AML-193 (cell line): ENCODE data around the gene PPP1R12A.
"Not testable (repeated sequence)": the region's sequence is repeated elsewhere in the genome, so short reads cannot be mapped to it uniquely, and the experiment has no call there.

ENCODE experiments used
- DNase-seq, 2 experiments: peaks; one replicate each; lab custom pipeline; 2025; lab: John Stamatoyannopoulos, UW

The PPP1R12A gene

DNA sequence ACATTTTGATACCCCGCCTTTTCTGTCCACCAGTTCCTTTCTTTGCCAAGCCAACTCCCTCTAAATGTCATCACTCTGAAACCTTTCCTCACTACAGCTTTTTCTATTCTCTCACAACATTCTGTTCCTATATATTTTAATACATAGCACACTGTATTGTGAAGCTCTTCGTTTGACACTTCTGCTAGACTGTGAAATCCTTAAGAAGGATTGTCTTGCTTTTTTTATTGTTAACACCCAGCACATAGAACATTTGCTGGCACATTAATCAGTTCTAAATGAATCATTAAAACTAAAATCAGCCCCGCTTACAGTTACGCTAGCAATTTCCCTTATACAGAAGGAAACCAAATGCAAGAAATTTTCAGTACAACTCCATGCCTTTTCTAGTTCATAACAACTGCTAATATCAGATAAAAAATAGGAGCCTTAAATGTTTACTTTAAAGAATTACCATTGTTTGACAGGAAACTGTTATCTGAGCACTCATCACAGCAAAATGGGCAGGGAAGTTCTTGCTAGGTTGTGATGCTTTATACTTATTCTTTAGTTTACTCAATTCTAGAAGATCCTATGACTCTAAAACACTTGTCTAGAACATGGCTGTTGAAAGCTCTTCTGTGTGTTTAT is 93.5 kb downstream of the PPP1R12A start:
- no peak for DNase-seq

DNA sequence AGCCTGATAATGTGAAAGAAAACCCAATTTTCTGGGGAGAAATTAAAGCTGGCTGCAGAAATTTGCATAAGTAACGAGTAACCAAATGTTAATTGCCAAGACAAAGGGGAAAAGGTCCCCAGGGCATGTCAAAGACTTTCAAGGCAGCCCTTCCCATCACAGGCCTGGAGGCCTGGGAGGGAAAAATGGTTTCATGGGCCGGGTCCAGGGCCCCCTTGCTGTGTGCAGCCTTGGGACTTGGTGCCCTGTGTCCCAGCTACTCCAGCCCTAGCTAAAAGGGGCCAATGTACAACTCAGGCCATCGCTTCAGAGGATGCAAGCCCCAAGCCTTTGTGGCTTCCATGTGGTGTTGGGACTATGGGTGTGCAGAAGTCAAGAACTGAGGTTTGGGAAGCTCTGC is 96.5 kb downstream of the PPP1R12A start:
- no peak for DNase-seq

DNA sequence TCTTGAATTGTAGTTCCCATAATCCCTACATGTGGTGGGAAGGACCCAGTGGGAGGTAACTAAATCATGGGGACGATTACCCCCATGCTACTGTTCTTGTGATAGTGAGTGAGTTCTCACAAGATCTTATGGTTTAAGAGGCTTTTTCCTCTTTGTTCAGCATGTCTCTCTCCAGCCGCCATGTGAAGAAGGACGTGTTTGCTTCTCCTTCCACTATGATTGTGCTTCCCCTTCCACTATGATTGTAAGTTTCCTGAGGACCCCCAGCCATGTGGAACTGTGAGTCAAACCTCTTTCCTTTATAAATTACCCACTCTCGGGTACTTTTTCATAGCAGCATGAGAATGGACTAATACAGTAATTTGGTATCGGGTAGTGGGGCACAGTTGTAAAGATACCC is 97.3 kb downstream of the PPP1R12A start:
- DNase-seq: no peak

DNA sequence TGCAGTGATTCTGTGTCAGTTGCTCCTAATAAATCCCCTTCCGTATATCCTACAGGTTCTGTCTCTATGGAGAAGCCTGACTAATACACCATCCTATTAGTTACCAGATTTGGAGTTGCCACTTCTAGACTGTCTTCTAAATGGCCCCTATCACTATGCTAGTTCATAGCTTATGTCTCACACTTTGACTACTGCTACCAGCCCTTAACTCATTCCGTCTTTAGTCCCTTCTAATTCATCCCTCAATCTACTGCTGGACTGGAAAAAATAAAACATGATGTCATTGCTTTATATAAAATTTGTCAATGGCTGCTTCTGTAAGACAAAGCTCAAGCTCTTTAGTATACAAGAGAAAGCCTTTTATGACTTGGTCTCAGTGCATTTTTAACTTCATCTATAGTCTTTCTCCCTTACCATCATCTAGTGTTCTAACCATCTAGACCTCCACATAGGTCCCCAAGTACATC is 99.5 kb downstream of the PPP1R12A start:
- no peak for DNase-seq

DNA sequence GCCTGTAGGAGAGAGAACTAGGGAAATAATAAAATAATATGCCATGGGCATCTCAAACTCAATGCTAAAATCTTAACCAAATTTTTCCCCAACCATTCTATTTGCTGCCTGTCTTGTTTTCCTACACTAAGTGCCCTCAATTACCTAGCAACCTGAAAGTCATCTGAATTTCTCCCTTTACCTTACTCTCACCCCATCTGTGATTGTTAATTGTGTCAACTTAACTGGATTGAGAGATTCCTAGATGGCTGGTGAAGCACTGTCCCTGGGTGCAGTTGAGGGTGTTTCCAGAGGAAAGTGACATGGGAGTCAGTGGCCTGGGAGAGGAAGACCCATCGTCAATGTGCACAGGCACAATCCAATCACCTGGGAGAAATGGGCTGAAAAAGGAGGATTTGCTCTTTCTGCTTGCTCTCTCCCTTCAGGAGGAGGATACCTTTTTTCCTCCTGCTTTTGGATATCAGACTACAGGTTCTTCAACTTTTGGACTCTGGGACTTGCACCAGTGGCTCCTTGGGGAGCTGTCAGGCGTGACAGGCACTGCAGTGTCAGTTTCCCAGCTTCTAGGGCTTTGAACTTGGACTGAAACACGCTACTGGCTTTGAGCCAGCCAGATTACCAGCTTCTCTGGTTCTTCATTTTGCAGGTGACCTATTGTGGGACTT is 100.1 kb downstream of the PPP1R12A start:
- DNase-seq: no peak

DNA sequence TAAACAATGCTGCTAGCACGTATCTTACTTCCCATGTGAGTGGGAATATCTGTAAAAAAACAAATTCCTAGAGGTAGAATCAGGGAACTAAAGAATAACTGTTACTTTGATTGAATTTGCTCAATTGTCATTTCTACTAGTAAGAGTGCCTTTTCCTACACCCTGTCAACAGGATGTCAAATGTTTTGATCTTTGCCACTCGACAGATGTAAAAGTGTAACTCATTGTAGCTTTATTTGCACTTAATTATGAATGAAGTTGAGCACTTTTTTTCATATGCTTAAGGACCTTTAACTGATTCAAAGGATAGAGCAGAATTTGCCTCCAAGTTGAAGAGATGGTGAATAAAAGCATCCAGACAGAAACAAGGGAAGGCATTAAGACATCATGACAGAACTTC is 104.5 kb downstream of the PPP1R12A start:
- DNase-seq: no peak

DNA sequence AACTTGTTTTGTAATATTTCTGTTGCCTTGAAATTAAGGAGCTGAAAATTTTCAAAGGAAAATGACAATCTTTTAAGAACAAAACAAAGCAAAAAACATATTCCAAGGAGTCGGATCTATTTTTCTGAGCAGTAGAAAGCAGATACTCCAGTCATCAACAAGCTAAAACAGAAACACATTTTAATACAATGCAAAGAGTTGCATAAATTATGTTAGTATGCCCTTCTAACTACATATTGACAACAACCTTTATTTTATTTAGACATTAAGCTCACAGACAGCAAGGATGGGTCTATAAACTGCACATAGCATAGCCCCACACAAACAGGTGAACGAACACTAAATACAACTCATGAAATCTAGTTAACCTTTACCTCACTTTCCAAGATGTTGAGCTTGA is 106.0 kb downstream of the PPP1R12A start:
- no peak for DNase-seq

DNA sequence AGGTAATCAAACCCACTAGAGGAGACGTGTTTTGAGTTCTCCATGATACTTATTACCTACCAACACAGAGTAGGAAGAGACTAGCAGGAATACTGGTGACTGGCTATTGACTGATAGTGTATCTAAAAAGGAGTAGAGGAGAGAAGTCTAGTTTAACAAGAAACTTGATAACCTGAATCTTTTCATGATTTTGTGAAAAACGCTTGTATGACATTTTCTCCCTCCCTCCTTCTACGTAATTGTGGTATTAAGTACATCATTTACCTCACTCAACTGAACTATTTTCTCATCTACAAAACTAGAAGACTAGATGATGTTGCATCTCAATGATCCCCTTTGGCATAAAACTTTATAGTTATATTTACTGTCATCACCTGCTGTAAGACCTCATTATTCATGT is 107.4 kb downstream of the PPP1R12A start:
- no peak for DNase-seq

DNA sequence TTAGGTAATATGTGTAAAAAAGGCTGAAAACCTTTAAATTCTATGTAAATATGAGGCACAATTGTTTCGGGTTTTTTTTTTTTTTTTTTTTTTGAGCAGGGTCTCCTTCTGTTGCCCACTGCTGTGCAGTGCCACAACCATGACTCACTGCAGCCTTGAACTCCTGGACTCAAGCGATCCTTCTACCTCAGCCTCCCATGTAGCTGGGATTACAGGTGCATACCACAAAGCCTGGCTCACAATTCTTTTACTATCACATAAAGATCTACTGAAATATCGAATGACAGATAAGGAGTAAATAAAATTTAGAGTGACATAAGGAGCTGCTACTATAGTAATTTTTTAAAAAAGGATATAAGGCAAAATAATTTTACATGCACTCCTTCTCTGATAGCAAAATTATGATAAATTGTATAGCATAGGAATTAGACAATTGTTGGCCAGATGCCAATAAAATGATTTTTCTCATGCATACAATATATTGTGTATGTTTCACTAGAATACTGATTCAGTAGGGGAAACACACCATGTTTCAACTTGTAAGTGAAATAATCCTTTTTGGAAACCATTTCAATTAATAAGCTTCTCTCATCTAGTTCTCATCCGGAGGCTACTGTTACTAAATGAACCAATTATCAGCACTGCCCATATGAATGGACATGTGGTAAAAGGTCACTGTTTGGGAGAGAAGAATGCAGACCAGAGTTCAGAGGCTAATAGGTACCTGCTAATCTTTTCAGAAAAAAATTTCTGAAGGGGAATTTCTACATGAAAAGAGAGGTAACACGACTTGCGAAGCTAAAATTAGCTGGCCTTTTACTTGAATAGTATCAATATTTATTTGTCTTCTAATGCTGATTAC is 108.4 kb downstream of the PPP1R12A start:
- DNase-seq: no peak

DNA sequence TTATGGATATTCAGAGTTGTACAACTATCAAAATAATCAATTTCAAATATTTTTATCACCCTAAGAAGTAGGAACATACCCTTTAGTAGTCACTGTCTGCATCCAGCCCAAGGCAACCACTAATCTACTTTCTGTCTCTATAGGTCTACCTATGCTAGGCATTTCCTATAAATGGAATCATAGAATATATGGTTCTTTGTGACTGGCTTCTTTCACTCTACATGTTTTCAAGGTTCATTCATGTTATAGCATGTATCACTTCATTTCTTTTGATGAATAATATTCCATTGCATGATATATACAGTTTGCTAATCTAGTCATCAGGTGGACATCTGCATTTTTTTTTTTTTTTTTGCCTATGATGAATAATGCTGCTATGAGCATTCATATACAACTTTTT is 112.4 kb downstream of the PPP1R12A start:
- DNase-seq: no peak

DNA sequence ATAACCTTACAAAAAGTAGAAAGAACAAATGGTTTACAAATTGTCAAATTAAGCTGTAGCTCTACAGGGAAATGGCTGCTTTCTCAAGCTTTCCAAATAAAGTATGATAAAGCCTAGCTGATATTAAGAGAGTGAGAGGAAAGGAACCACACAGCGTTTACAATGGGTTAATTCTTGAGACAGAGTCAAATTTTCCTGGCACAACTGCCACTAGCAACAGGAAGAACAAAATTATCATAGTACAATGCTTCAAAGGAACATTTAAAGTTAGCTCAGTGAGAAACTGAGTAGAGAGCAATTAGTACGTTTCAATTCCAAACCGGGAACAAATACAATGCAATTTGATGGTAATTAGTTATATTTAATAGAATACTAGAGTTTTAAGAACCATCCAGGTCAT is 116.0 kb downstream of the PPP1R12A start:
- DNase-seq: no peak

DNA sequence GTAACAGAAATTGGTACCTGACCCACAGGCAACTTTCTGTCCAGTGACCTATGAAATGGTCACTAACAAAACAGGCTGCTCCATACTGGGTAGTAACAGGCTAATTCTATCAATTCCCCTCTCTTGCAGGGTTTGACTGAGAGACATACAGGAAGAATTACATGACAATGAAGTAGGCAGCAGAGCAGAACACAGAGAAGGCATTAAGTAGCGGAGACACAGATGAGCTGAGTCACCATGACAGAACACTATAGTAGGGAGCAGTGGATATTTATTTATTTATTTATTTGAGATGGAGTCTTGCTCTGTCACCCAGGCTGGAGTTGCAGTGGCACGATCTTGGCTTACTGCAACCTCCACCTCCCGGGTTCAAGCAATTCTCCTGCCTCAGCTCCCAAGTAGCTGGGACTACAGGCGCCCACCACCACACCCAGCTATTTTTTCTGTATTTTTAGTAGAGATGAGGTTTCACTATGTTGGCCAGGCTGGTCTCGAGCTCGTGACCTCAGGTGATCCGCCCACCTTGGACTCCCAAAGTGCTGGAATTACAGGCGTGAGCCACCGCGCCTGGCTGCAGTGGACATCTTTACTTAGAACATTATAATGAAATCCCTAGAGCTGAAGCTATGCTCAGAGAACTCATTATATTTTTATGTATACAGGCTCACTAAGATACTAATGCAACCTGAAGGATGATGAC is 150.4 kb downstream of the PPP1R12A start:
- DNase-seq: not testable (repeated sequence)

DNA sequence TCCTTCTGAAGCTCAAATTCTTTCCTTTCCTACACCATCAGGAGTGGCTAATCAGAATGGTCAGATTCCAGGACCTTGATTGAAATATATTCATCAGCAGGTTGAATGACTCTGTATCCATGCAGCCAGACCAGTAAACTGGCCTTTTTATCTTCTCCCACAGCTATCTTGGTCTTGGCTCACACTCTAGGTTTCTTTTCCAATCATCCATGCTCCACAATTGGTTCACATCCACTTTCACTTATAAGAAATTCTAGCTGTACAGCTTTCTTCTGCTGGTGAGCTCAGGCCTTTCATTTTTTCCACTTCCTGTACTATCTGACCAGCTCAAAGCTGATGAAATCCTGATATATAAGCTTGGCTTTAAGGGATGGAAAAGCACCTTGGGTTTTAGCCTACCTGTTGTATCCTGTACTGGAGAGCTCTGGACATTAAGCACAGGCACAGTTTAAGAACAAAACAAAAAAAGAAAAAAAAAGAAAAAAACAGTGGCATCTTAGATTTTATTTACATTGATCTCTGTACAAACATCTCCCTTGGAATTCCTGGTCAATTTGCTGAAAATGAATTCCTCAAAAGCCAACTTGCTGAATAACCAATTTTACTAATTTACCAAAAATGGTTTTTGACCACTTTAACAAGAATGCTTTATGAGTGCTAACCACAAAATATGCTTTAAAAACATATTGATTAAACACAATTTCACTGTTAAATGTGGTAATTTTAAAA is 152.6 kb downstream of the PPP1R12A start:
- DNase-seq: no peak

DNA sequence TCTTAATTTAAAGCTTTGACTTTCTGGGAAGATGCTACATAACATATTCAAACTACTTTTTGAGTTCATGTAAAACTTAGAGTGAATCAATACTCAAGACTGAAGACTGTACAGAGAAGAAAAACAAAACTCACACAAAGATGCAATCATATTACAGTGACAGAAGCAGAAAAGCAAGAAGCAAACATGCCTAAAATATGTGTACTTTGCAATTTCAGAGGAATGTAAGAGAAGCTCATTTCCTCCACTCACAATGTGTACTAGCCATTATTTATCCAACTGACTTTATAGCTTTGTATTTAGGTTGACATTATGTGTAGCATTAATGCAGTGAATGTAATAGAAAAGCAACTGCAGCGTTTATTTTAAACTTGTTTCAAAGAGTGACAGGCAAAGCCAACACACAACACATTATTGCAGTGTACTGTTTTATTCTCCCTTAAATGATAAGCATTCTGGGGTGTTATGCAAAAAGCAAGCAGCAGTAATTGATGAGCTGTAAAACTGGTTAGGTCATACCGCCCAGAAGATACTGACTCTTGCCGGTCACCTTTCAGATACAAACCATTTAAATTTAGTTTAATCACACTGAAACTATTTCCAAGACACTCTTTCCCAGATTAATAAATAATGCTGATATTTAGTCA is 156.0 kb downstream of the PPP1R12A start:
- no peak for DNase-seq

DNA sequence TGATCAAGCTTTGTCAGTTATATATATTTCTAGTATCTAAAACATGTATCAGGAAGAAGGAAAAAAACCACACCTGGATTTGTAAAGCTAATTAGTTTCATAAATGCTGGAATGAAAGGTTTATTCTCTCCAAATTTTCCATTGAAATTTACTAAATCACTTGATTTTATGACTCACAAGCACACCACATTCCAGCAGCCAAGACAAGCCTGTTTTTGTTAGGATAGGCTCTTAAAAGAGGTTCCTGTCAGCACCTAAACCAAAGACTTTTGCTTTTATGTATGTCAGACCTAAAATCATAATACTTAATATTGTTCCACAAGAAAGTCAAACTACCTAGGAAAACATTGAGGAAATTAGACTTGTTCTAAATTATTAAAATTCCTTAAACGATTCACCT is 158.8 kb downstream of the PPP1R12A start:
- no peak for DNase-seq

DNA sequence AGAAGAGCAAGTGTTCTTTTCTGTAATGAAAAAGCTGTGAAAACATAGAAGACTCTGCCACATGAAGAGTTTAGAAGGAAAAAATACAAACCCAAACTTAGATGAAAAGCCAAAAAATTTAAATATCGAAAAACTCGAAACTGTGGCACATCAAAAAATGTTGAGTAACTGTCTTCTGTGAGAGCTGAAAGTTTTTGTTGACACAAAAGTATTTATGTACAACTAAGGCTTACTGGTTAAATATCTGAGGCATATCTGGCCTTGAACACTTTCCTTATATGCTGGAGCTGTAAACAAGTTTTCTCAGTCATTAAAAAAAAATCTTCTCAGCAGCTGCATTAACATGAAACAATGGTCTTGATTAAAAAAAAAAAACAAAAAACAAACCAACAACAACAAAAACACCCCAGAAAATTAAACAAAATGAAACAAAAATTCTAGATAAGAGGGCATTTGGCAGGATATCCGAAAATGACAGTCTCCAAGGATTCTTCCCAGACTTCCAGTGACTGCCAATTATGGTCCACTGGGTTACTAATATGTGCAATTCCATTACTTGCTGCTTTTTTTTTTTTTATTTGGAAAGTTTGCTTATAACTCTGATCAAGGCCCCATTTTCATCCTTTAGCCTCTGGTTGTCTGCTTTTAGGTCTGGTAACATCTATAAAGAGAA is 159.4 kb downstream of the PPP1R12A start:
- DNase-seq: no peak

DNA sequence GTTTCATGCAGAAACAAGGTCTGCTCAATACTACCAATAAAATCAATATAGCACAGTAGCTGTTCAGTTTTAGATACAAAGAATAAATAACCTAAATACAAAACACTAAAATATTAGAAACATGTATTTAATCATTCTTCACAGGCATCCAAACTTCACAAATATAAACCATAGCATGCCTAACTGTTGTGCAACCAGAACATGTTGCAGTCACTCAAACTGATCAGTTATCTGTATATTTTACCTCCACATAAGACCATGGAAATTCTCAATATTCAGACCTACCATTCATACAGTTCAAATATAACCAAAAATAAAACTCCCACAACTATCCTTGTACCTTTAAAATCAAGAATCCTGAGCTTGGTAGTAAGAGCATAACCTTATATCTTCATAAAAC is 161.0 kb downstream of the PPP1R12A start:
- DNase-seq: no peak

DNA sequence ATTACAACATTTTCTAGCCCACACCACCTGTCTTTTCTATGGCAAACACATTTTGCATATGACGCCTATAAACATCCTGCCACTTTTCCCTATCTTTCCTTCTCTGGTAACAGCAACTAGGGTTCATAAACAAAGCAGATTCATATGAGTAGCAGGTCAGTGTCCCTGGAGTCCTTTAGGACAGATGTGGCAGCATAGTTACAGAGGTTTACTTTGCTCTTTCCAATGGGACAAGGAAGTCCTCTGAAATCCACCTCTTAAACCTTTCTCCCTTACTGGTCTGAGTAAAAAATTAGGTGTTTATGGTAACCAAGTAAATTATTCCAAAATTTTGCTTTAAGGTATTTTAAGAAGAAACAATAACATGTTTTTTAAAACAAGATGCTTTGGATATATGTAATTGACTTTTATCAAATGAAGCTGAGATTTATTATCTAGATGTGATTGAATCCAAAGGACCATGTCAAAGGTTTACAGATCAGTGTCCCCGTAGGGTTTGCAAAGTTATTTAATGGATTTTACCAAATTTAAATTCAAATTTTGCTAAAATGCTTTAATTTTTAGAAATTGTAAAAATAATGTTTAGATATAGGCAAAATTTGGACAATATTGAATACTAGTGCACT is 164.9 kb downstream of the PPP1R12A start:
- DNase-seq: no peak

DNA sequence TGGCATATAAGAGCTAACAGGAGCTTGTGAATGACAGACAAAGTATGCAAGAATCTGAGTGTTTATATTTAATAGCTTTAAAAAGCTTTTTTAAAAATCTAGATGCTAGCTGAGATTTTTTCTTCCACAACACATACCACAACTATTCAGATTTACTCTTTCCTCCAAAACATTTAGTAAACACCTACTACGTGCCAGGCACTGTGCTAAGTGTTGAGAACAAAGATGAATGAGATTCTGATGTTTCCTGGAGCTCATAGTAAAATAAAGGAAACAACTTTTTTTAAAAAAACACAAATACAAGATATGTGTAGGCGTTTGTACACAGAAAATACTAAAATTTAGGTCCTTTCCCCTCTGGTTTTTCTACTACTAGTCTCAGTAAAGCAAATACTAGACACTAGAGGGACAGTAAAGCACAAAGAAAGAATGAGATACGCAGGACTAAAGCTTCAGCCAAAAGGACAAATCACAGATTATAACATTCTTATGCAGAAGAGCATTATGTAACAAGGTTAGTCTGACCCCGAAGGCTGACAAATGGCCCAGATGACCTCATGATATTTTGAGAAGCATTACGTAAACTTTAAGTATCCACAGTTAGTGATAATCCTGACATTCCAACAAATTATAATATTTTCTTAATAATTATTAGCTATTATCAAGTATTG is 165.6 kb downstream of the PPP1R12A start:
- DNase-seq: no peak
